ENCODE results near the gene LCOR. TPM values are rescaled to one million over a fixed set of nuclear protein-coding genes. Genes with fewer than 3 reads are reported as not detected.

The LCOR gene
- total RNA-seq, 4 donors from 2014 or later, result 29.1 to 60.9 (median 42.4) TPM

GRCh38 chr10:97017474-97017903 is 185.4 kb downstream of the LCOR start:
- no peaks in the 10 kb centered on the region for H3K4me1 ChIP-seq
- H3K27me3 ChIP-seq, result no peaks in the 10 kb centered on the region
- WGBS, 2 donors, result 93 to 94% methylated on average over 5 of the region's 5 CpGs
- no peaks in the 10 kb centered on the region for H3K36me3 ChIP-seq
- TF ChIP-seq POLR2A (IDR thresholded peaks at IDR 0.05) (no peak), CTCF (IDR thresholded peaks at IDR 0.05) (no peak)
- H3K27ac ChIP-seq, result no peak overlapping the region
- intact Hi-C loops (cut with DNase I), result no loop called here
- no peak overlapping the region for H3K4me3 ChIP-seq (replicated peaks in 1 of 3)
- no peak for DNase-seq
- H3K9me3 ChIP-seq, result no peaks in the 10 kb centered on the region

- intact Hi-C loops (cut with DNase I), result no loop called here
- Histone ChIP-seq H3K4me3 (replicated peaks in 1 of 3) (no peak overlapping the region), H3K4me1 (no peaks in the 10 kb centered on the region), H3K36me3 (no peaks in the 10 kb centered on the region), H3K27me3 (no peaks in the 10 kb centered on the region), H3K27ac (no peak overlapping the region), H3K9me3 (no peaks in the 10 kb centered on the region)
- DNase-seq, result no peak
- WGBS, 2 donors, result 77 to 82% methylated on average over 12 to 15 of the region's 18 CpGs
- TF ChIP-seq CTCF (IDR thresholded peaks at IDR 0.05), result no peak
- TF ChIP-seq POLR2A (IDR thresholded peaks at IDR 0.05), result no peak
Measured at GRCh38 chr10:97018251-97019212, 186.4 kb downstream of the LCOR start.

- DNase-seq, result no peak
- 90% methylated on average over 12 of the region's 12 CpGs for WGBS, 2 donors
- Histone ChIP-seq H3K4me3 (replicated peaks in 1 of 3) (no peak overlapping the region), H3K9me3 (no peaks in the 10 kb centered on the region), H3K27ac (no peak overlapping the region), H3K4me1 (no peaks in the 10 kb centered on the region), H3K27me3 (no peaks in the 10 kb centered on the region), H3K36me3 (no peaks in the 10 kb centered on the region)
- intact Hi-C loops (cut with DNase I), result no loop called here
- TF ChIP-seq CTCF (IDR thresholded peaks at IDR 0.05) (no peak), POLR2A (IDR thresholded peaks at IDR 0.05) (no peak)
Measured at GRCh38 chr10:97019213-97019844, 187.2 kb downstream of the LCOR start.

GRCh38 chr10:97020452-97021400 is 188.6 kb downstream of the LCOR start:
- intact Hi-C loops (cut with DNase I), result loop anchor here (10.0 kb wide), 1 partner anchor 376 kb away; no protein-coding TSS in a partner anchor
- DNase-seq, result no peak
- Histone ChIP-seq H3K4me3 (replicated peaks in 1 of 3) (no peak overlapping the region), H3K9me3 (no peaks in the 10 kb centered on the region), H3K4me1 (no peaks in the 10 kb centered on the region), H3K27ac (no peak overlapping the region), H3K27me3 (no peaks in the 10 kb centered on the region), H3K36me3 (no peaks in the 10 kb centered on the region)
- WGBS, 2 donors, result 65 to 76% methylated on average over 20 to 25 of the region's 25 CpGs
- TF ChIP-seq CTCF (IDR thresholded peaks at IDR 0.05), result no peak
- TF ChIP-seq POLR2A (IDR thresholded peaks at IDR 0.05), result no peak

All from thyroid gland (tissue), 4 donors.